ENCODE measurements around the gene PRSS57.

The PRSS57 gene

GRCh38 chr19:720345-721160, 25.3 kb upstream of the PRSS57 start:
- peaks cover 8% of the 10 kb centered on the region for H3K27me3 ChIP-seq (ENCODE audit: control insufficient read depth, insufficient read depth, low read length)
- no peaks in the 10 kb centered on the region for H3K4me1 ChIP-seq (ENCODE audit: control insufficient read depth, insufficient read depth, low read length)
- peaks cover 3% of the 10 kb centered on the region for H3K9me3 ChIP-seq (replicated peaks; ENCODE audit: low read length)
- no peak overlapping the region for H3K4me2 ChIP-seq (ENCODE audit: low read length)
- H3K9ac ChIP-seq (ENCODE audit: low read depth, low read length) = no peak overlapping the region
- no peaks in the 10 kb centered on the region for H3K36me3 ChIP-seq (ENCODE audit: insufficient read depth, low read length)
- H3K4me3 ChIP-seq (ENCODE audit: low read length) = no peak overlapping the region

- no peak overlapping the region for H3K4me2 ChIP-seq (ENCODE audit: low read length)
- H3K27me3 ChIP-seq (ENCODE audit: control insufficient read depth, insufficient read depth, low read length) = peaks cover 8% of the 10 kb centered on the region
- H3K36me3 ChIP-seq (ENCODE audit: insufficient read depth, low read length) = no peaks in the 10 kb centered on the region
- no peaks in the 10 kb centered on the region for H3K4me1 ChIP-seq (ENCODE audit: control insufficient read depth, insufficient read depth, low read length)
- H3K9ac ChIP-seq (ENCODE audit: low read depth, low read length) = no peak overlapping the region
- no peak overlapping the region for H3K4me3 ChIP-seq (ENCODE audit: low read length)
- H3K9me3 ChIP-seq (replicated peaks; ENCODE audit: low read length) = peaks cover 6% of the 10 kb centered on the region
These were observed 24.5 kb upstream of the PRSS57 start for GRCh38 chr19:719636-720344.

- no peak overlapping the region for H3K9ac ChIP-seq (ENCODE audit: low read depth, low read length)
- H3K4me3 ChIP-seq (ENCODE audit: low read length) = no peak overlapping the region
- H3K9me3 ChIP-seq (replicated peaks; ENCODE audit: low read length) = peaks cover 6% of the 10 kb centered on the region
- H3K27me3 ChIP-seq (ENCODE audit: control insufficient read depth, insufficient read depth, low read length) = peaks cover 8% of the 10 kb centered on the region
- H3K36me3 ChIP-seq (ENCODE audit: insufficient read depth, low read length) = no peaks in the 10 kb centered on the region
- no peak overlapping the region for H3K4me2 ChIP-seq (ENCODE audit: low read length)
- no peaks in the 10 kb centered on the region for H3K4me1 ChIP-seq (ENCODE audit: control insufficient read depth, insufficient read depth, low read length)
These were observed 23.8 kb upstream of the PRSS57 start for GRCh38 chr19:718991-719512.

DNA sequence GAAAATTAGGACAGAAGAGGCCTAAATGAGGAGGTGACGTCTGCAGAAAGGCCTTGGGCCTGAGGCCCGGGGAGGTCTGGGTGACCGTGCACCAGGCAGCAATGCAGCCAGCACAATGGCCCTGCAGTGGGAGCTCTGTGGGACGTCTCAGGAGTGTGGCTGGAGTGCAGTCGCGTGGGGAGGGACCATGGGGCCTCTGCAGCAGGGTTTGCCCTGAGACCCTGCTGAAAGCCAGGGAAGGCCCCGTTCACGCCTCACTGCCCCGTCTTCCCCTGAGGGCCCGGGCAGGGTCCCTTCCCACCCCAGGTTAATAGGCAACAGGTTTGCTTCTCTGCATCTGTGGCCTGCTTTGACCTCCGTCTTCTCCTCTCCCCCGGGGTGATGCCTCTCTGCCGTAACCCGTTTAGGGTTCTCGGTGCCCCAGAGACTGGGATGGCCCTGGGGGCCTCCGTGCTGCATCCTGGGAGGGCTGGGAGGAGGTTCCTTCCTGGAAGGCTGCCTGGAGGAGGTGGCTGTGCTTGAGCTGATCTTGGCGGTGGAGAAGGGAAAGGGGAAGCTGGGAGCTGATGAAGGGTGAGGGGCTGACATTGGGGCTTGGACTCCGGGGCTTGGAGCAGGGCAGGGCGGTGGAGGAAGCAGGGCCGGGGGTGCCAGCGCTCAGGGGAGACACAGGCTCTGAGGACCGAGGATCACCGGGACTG, 23.1 kb upstream of the PRSS57 start:
- Histone ChIP-seq H3K27me3 (ENCODE audit: control insufficient read depth, insufficient read depth, low read length) (peaks cover 8% of the 10 kb centered on the region), H3K9me3 (replicated peaks; ENCODE audit: low read length) (peaks cover 6% of the 10 kb centered on the region), H3K36me3 (ENCODE audit: insufficient read depth, low read length) (no peaks in the 10 kb centered on the region), H3K4me2 (ENCODE audit: low read length) (no peak overlapping the region), H3K4me1 (ENCODE audit: control insufficient read depth, insufficient read depth, low read length) (no peaks in the 10 kb centered on the region), H3K9ac (ENCODE audit: low read depth, low read length) (no peak overlapping the region), H3K4me3 (ENCODE audit: low read length) (no peak overlapping the region)

- Histone ChIP-seq H3K27me3 (ENCODE audit: control insufficient read depth, insufficient read depth, low read length) (peaks cover 18% of the 10 kb centered on the region), H3K36me3 (ENCODE audit: insufficient read depth, low read length) (no peaks in the 10 kb centered on the region), H3K4me2 (ENCODE audit: low read length) (no peak overlapping the region), H3K9me3 (replicated peaks; ENCODE audit: low read length) (peaks cover 6% of the 10 kb centered on the region), H3K4me3 (ENCODE audit: low read length) (no peak overlapping the region), H3K9ac (ENCODE audit: low read depth, low read length) (no peak overlapping the region), H3K4me1 (ENCODE audit: control insufficient read depth, insufficient read depth, low read length) (no peaks in the 10 kb centered on the region)
These were observed 20.1 kb upstream of the PRSS57 start for GRCh38 chr19:715347-715746.

- Histone ChIP-seq H3K4me3 (ENCODE audit: low read length) (no peak overlapping the region), H3K9ac (ENCODE audit: low read depth, low read length) (no peak overlapping the region), H3K9me3 (replicated peaks; ENCODE audit: low read length) (peaks cover 6% of the 10 kb centered on the region), H3K27me3 (ENCODE audit: control insufficient read depth, insufficient read depth, low read length) (peaks cover 17% of the 10 kb centered on the region), H3K36me3 (ENCODE audit: insufficient read depth, low read length) (no peaks in the 10 kb centered on the region), H3K4me2 (ENCODE audit: low read length) (no peak overlapping the region), H3K4me1 (ENCODE audit: control insufficient read depth, insufficient read depth, low read length) (no peaks in the 10 kb centered on the region)
These were observed 16.0 kb upstream of the PRSS57 start for GRCh38 chr19:711254-711653.

DNA sequence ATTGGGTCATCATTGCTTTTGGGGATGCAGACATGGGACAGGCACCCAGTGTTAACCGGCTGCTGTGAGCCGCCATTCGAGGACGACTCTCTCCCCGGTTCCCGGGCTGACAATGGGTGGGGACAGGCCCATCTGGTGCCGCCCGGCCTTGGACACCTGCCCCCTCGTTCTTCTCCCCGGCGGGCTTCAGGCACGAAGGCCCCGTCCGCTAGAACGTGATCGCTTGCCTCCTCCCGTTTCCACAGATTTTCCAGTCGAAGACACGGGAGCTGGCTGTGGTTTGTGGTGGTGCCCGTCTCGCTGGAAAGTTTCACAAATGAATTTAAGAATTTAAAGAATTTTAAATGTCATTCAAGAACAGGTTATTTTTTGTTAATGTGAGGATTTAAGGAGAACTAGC, 15.5 kb upstream of the PRSS57 start:
- H3K9me3 ChIP-seq (replicated peaks; ENCODE audit: low read length) = peaks cover 6% of the 10 kb centered on the region
- no peak overlapping the region for H3K4me3 ChIP-seq (ENCODE audit: low read length)
- no peaks in the 10 kb centered on the region for H3K4me1 ChIP-seq (ENCODE audit: control insufficient read depth, insufficient read depth, low read length)
- H3K4me2 ChIP-seq (ENCODE audit: low read length) = no peak overlapping the region
- H3K36me3 ChIP-seq (ENCODE audit: insufficient read depth, low read length) = no peaks in the 10 kb centered on the region
- H3K9ac ChIP-seq (ENCODE audit: low read depth, low read length) = no peak overlapping the region
- peaks cover 17% of the 10 kb centered on the region for H3K27me3 ChIP-seq (ENCODE audit: control insufficient read depth, insufficient read depth, low read length)

- no peak overlapping the region for H3K9ac ChIP-seq (ENCODE audit: low read depth, low read length)
- H3K4me3 ChIP-seq (ENCODE audit: low read length) = no peak overlapping the region
These were observed 14.8 kb upstream of the PRSS57 start for GRCh38 chr19:709965-710571.

DNA sequence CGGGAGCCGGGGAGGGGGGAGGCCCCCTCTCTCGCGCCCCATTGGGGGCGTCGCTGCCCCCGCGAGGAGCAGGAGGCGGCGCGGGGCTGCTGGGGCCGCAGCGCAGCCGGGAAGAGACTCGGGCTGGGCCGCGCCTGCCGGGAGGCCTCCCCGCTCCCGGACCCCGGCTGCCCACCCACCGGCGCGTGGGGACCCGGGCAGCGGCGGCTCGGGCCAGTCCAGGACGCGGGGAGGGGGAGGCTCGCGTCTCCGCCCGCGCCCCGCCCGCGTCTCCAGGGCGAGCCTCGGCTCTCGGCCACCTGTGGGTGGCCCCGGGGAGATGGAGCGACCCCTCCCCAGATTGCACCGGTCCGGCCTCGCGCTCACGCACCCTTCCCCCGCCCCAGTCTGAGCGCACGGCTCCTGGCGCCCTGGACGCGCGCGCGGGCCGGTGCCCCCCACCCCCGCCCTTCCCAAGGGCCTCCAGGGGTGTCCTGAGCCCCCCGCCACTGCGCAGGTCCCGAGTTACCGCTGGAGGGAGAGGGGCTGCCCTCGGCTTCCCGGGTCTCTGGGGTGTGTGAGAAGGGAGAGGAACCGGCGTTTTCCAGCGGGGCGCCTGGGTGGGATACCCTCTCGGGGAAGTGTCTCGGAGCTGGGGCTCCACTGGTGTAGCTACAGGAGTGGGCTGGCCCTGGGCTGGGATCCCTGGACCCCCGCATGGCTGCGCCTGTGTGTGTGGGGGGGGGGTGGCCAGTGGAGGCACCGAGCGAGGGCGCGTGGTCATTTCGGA, 14.1 kb upstream of the PRSS57 start:
- Histone ChIP-seq H3K36me3 (ENCODE audit: insufficient read depth, low read length) (no peaks in the 10 kb centered on the region), H3K9ac (ENCODE audit: low read depth, low read length) (no peak overlapping the region), H3K4me2 (ENCODE audit: low read length) (peak overlapping the region; percentile 69), H3K9me3 (replicated peaks; ENCODE audit: low read length) (no peaks in the 10 kb centered on the region), H3K27me3 (ENCODE audit: control insufficient read depth, insufficient read depth, low read length) (peaks cover 22% of the 10 kb centered on the region), H3K4me1 (ENCODE audit: control insufficient read depth, insufficient read depth, low read length) (no peaks in the 10 kb centered on the region), H3K4me3 (ENCODE audit: low read length) (peak overlapping the region; percentile 59)

More at GRCh38 chr19:709965-710571, 14.8 kb upstream of the PRSS57 start:
- Histone ChIP-seq H3K4me2 (ENCODE audit: low read length) (peak overlapping the region; percentile 69), H3K36me3 (ENCODE audit: insufficient read depth, low read length) (no peaks in the 10 kb centered on the region), H3K4me1 (ENCODE audit: control insufficient read depth, insufficient read depth, low read length) (no peaks in the 10 kb centered on the region), H3K9me3 (replicated peaks; ENCODE audit: low read length) (no peaks in the 10 kb centered on the region), H3K27me3 (ENCODE audit: control insufficient read depth, insufficient read depth, low read length) (peaks cover 17% of the 10 kb centered on the region)

DNA sequence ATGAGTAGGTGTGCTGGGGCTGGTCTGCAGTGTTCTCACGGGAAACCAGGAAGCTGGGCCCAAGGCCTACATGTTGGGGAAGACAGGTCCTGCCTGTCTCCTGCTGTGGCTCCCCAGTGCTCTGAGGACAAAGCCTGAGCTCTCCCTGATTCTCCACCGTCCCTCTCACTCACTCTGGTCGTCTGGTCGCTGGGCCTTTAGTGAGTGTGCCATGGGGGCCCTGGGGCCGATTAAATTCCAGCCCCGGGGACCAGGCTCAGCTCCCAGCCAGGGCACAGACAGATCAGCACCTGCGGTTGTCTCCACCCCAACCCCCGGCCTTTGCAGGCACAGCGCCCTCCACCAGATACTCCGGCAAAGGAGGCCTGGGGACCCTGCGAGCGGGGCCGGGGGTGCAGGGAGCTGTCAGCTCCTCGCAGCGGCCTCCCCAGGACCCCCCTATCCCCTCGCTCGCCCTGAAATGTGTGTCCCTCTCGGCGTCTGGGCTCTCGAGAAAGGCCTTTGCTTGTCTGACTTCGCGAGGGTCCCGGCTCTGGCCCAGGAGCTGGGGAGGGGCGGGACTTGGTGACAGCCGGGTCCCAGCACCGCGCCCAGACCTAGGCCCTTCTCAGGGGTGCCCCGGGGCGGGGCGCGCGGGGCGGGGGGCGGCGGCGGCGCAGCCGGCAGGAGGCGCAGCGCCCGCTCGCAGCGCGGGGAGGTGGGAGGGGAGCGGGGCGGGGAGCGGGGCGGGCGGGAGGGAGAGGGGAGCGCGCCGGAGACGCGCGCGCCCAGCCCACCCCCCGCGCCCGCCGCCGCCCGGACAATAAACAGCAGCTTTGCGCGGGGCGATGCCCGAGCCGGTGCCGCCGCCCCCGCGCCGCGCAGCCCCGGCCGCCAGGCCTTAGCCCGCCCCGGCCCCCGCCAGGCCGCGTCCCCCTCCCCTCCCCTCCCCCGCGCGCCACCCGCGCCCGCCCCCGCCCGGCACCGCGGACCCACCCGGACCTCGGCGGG, 13.2 kb upstream of the PRSS57 start, which contains the start of gene PALM:
Gene PALM, plus strand, starts transcription at position 782 of the 990 bp plus-strand sequence. CDS start 212 bp downstream, outside the sequence.
- no peaks in the 10 kb centered on the region for H3K36me3 ChIP-seq (ENCODE audit: insufficient read depth, low read length)

More for the DNA sequence above, 13.2 kb upstream of the PRSS57 start, which contains the start of gene PALM:
- Histone ChIP-seq H3K4me2 (ENCODE audit: low read length) (peak within 1 kb of the TSS; percentile 69), H3K9me3 (replicated peaks; ENCODE audit: low read length) (no peaks in the 10 kb centered on the region), H3K27me3 (ENCODE audit: control insufficient read depth, insufficient read depth, low read length) (peaks cover 25% of the 10 kb centered on the region), H3K4me1 (ENCODE audit: control insufficient read depth, insufficient read depth, low read length) (no peaks in the 10 kb centered on the region), H3K9ac (ENCODE audit: low read depth, low read length) (no peak within 1 kb of the TSS), H3K4me3 (ENCODE audit: low read length) (peak within 1 kb of the TSS; percentile 59)

Data from skeletal muscle satellite cell (primary cell).